ENCODE results near the gene MAP1B.

MAP1B gene

DNA sequence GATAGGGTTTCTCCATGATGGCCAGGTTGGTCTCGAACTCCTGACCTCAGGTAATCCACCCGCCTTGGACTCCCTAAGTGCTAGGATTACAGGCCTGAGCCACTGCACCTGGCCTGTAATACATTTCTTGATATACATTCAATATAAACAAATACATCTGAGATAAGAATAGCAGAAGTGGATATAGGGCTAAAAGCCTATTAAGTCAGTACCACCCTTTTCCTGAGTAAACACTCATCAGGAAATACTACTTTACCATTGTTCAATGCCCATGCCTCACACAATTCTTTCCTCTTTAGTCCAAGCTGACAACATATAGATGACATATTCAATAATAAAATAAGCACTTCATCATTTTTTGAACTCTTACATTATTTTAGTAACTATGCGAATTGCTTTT, 148.0 kb downstream of the MAP1B start:
- Histone ChIP-seq H3K4me3 (IDR thresholded peaks at IDR 0.05; ENCODE audit: insufficient read depth, low read depth, low read length) (no peak overlapping the region), H3K27me3 (ENCODE audit: insufficient read depth, low read depth) (no peaks in the 10 kb centered on the region)

DNA sequence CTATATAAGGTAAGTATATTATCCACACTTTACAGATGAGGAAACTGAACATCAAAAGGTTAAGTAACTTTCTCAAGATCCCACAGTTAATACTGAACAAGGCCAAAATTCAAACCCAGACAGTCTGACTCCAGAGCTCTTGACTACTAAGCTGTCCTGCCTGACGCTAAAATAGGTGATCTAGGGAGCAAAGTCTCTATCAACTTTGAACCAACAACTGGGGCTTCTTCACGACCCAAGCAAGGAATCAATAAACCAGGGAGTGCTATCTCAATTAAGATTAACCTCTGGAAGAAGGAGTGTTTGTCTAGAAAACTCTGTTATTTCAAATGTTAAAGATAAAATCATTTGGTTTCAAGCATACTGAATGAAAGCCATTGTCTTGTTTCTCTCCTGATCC, 148.4 kb downstream of the MAP1B start:
- TF ChIP-seq, protein P1, sequence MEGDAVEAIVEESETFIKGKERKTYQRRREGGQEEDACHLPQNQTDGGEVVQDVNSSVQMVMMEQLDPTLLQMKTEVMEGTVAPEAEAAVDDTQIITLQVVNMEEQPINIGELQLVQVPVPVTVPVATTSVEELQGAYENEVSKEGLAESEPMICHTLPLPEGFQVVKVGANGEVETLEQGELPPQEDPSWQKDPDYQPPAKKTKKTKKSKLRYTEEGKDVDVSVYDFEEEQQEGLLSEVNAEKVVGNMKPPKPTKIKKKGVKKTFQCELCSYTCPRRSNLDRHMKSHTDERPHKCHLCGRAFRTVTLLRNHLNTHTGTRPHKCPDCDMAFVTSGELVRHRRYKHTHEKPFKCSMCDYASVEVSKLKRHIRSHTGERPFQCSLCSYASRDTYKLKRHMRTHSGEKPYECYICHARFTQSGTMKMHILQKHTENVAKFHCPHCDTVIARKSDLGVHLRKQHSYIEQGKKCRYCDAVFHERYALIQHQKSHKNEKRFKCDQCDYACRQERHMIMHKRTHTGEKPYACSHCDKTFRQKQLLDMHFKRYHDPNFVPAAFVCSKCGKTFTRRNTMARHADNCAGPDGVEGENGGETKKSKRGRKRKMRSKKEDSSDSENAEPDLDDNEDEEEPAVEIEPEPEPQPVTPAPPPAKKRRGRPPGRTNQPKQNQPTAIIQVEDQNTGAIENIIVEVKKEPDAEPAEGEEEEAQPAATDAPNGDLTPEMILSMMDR (conservative IDR thresholded peaks at IDR 0.05; ENCODE audit: low read depth, low read length), result no peak
- Histone ChIP-seq H3K27ac (no peak overlapping the region), H2AFZ (ENCODE audit: low read depth) (no peak overlapping the region), H3K9ac (no peak overlapping the region), H3K4me1 (ENCODE audit: low read depth, poor library complexity, severe bottlenecking) (no peaks in the 10 kb centered on the region), H3K36me3 (ENCODE audit: insufficient read depth) (no peaks in the 10 kb centered on the region), H3K79me2 (ENCODE audit: insufficient read depth, low read depth) (peaks cover 3% of the 10 kb centered on the region; the same call in 1 of the 2 replicates), H3K4me2 (no peak overlapping the region), H4K20me1 (ENCODE audit: insufficient read depth) (peaks cover 4% of the 10 kb centered on the region), H3K27me3 (ENCODE audit: insufficient read depth, low read depth) (no peaks in the 10 kb centered on the region), H3K4me3 (IDR thresholded peaks at IDR 0.05; ENCODE audit: insufficient read depth, low read depth, low read length) (no peak overlapping the region)

More for the DNA sequence above, 148.0 kb downstream of the MAP1B start:
- no peaks in the 10 kb centered on the region for H3K4me1 ChIP-seq (ENCODE audit: low read depth, poor library complexity, severe bottlenecking)
- H3K9ac ChIP-seq, result no peak overlapping the region
- H2AFZ ChIP-seq (ENCODE audit: low read depth), result no peak overlapping the region
- H3K27ac ChIP-seq, result no peak overlapping the region
- TF ChIP-seq, protein P1 (conservative IDR thresholded peaks at IDR 0.05; ENCODE audit: low read depth, low read length), result no peak
- H3K36me3 ChIP-seq (ENCODE audit: insufficient read depth), result no peaks in the 10 kb centered on the region
- peaks cover 3% of the 10 kb centered on the region; the same call in 1 of the 2 replicates for H3K79me2 ChIP-seq (ENCODE audit: insufficient read depth, low read depth)
- no peak overlapping the region for H3K4me2 ChIP-seq
- peaks cover 4% of the 10 kb centered on the region for H4K20me1 ChIP-seq (ENCODE audit: insufficient read depth)

DNA sequence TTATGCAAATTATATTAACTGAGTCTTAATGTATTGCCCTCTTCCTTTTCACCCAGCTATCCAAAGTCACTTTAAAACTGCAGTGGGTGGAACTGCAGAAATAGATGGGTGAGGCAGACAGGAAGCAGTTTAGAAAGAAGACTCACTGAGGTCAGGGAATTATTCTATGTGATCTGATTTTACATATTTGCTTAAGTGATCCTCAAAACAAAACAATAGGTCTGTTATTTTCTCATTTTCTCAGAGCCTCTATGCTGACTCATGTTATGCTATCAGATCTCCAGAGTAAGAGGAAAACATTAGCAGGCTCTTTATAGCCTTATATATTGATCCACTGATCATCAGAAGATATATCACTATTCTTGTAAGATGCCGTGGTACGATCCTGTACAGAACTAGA, 149.3 kb downstream of the MAP1B start:
- Histone ChIP-seq H3K4me3 (IDR thresholded peaks at IDR 0.05; ENCODE audit: insufficient read depth, low read depth, low read length) (no peak overlapping the region), H3K27ac (no peak overlapping the region), H2AFZ (ENCODE audit: low read depth) (no peak overlapping the region), H3K79me2 (ENCODE audit: insufficient read depth, low read depth) (peaks cover 3% of the 10 kb centered on the region; the same call in 1 of the 2 replicates), H3K9ac (no peak overlapping the region), H3K4me1 (ENCODE audit: low read depth, poor library complexity, severe bottlenecking) (no peaks in the 10 kb centered on the region), H3K36me3 (ENCODE audit: insufficient read depth) (no peaks in the 10 kb centered on the region), H3K27me3 (ENCODE audit: insufficient read depth, low read depth) (no peaks in the 10 kb centered on the region), H4K20me1 (ENCODE audit: insufficient read depth) (peaks cover 4% of the 10 kb centered on the region; the same call in 1 of the 2 replicates), H3K4me2 (no peak overlapping the region)
- TF ChIP-seq, protein P1 (conservative IDR thresholded peaks at IDR 0.05; ENCODE audit: low read depth, low read length), result no peak
